ENCODE data around the gene ZSCAN9. TPM values are rescaled to one million over a fixed set of nuclear protein-coding genes. Genes with fewer than 3 reads are reported as not detected.
A peak's percentile ranks its signal among the peaks of the same experiment; 100 is the strongest.

ZSCAN9 gene
- total RNA-seq, 1 donor from 2014 or later: 2.2 TPM

GRCh38 chr6:28220257-28221133 is 4.6 kb upstream of the ZSCAN9 start:
- DNase-seq (ENCODE audit: low spot score) (no peak), ATAC-seq (no peak)

- ATAC-seq (no peak), DNase-seq (ENCODE audit: low spot score) (no peak)
Observed at GRCh38 chr6:28224131-28225055, 682 bp upstream of the ZSCAN9 start.

- no peak for ATAC-seq
- no peak for DNase-seq (ENCODE audit: low spot score)
Observed at GRCh38 chr6:28226460-28226859, 1.4 kb downstream of the ZSCAN9 start.

GRCh38 chr6:28232785-28233184 is 7.7 kb downstream of the ZSCAN9 start:
- DNase-seq (ENCODE audit: low spot score) (no peak), ATAC-seq (no peak)

GRCh38 chr6:28235912-28236452 is 10.9 kb downstream of the ZSCAN9 start:
- ATAC-seq: no peak
- no peak for DNase-seq (ENCODE audit: low spot score)

- no peak for ATAC-seq
- no peak for DNase-seq (ENCODE audit: low spot score)
Observed at GRCh38 chr6:28239636-28240035, 14.6 kb downstream of the ZSCAN9 start.

- ATAC-seq: no peak
- no peak for DNase-seq (ENCODE audit: low spot score)
Observed at GRCh38 chr6:28240471-28240870, 15.4 kb downstream of the ZSCAN9 start.

- ATAC-seq: no peak
- no peak for DNase-seq (ENCODE audit: low spot score)
Observed at GRCh38 chr6:28243946-28244345, 18.9 kb downstream of the ZSCAN9 start.

- DNase-seq (ENCODE audit: low spot score) (no peak), ATAC-seq (no peak)
Observed at GRCh38 chr6:28245206-28245941, 20.3 kb downstream of the ZSCAN9 start.

GRCh38 chr6:28248916-28249315 is 23.8 kb downstream of the ZSCAN9 start:
- DNase-seq (ENCODE audit: low spot score) (no peak), ATAC-seq (no peak)

GRCh38 chr6:28250747-28251146 is 25.7 kb downstream of the ZSCAN9 start:
- DNase-seq (ENCODE audit: low spot score) (no peak), ATAC-seq (no peak)

GRCh38 chr6:28251661-28252008 is 26.6 kb downstream of the ZSCAN9 start:
- DNase-seq (ENCODE audit: low spot score) (no peak), ATAC-seq (peak; percentile 59)

- DNase-seq (ENCODE audit: low spot score) (peak; percentile 82), ATAC-seq (peak; percentile 99)
Observed at GRCh38 chr6:28252009-28252975, 27.2 kb downstream of the ZSCAN9 start, which contains the start of gene ZKSCAN4. Gene ZKSCAN4 (minus strand): TSS chr6:28252269. CDS start chr6:28251980, 289 bp downstream.

- DNase-seq (ENCODE audit: low spot score) (no peak), ATAC-seq (no peak)
Observed at GRCh38 chr6:28254121-28254519, 29.0 kb downstream of the ZSCAN9 start.

- ATAC-seq (no peak), DNase-seq (ENCODE audit: low spot score) (no peak)
Observed at GRCh38 chr6:28257042-28257441, 32.0 kb downstream of the ZSCAN9 start.

GRCh38 chr6:28258877-28259777 is 34.1 kb downstream of the ZSCAN9 start, which contains the start of gene NKAPL:
Gene NKAPL (plus strand): TSS chr6:28259297. CDS start chr6:28259372, 75 bp downstream.
- ATAC-seq (peak; percentile 62), DNase-seq (ENCODE audit: low spot score) (peak; percentile 63)

- no peak for DNase-seq (ENCODE audit: low spot score)
- ATAC-seq: no peak
Observed at GRCh38 chr6:28263922-28264321, 38.8 kb downstream of the ZSCAN9 start.

GRCh38 chr6:28264834-28265401 is 39.8 kb downstream of the ZSCAN9 start:
- DNase-seq (ENCODE audit: low spot score) (no peak), ATAC-seq (no peak)

All from left lobe of liver (tissue), 2 donors.